Muscle of back (tissue), 11 donors: ENCODE data around the gene TFPI. TPM values are rescaled to one million over a fixed set of nuclear protein-coding genes. Genes with fewer than 3 reads are reported as not detected.
"Not testable (repeated sequence)": the region's sequence is repeated elsewhere in the genome, so short reads cannot be mapped to it uniquely, and the experiment has no call there.

Experiments
- DNase-seq, 3 donors: peaks; one replicate each; pipeline versions ENCODE4 v3.0.0 to v3.0.0-alpha.2; 2013
- polyA plus RNA-seq, 10 donors: library from polyadenylated mRNA; unstranded; fragments of 120-200 nt; gene quantifications; one replicate each; pipeline ENCODE4 v1.2.1, GENCODE V29; 2013; ENCODE audit not compliant: insufficient read length in 10 of 10

Gene TFPI
- polyA plus RNA-seq, 10 donors: 29.1 to 68.3 (median 54.0) TPM

DNA sequence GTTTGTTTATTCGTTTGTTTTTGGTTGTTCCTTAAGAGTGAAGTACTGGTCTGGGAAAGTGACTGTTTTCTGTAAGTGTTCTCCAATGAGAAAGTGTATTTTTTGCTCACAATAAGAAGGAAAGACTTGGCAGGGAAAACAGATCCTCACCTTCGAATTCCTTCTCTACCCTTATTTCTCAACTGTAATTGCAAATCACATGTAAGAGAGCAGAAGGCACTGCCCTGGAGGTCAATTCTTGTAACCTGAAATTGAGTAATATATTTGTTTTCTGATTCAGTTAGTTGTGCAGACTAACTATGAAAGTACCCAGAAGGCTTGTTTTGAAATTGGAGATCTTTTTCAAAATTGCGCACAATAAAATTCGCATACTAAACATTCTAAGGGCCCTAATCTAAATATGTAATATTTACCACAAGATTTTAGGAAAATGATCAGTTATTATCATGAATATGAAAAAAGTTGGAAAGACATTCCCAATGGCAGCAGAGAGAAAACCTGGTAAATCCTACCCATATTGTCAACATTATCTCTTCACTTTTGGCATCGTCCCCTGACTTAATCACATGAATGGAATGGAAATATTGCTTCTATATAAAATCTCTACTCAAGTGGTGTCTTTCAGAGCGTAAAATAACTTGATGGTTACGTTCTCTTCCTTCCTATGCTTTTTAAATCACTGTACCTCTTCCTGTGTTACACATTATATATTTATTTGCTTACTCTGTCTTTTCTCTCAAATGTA lies 24.1 kb downstream of the TFPI start:
- no peak for DNase-seq

DNA sequence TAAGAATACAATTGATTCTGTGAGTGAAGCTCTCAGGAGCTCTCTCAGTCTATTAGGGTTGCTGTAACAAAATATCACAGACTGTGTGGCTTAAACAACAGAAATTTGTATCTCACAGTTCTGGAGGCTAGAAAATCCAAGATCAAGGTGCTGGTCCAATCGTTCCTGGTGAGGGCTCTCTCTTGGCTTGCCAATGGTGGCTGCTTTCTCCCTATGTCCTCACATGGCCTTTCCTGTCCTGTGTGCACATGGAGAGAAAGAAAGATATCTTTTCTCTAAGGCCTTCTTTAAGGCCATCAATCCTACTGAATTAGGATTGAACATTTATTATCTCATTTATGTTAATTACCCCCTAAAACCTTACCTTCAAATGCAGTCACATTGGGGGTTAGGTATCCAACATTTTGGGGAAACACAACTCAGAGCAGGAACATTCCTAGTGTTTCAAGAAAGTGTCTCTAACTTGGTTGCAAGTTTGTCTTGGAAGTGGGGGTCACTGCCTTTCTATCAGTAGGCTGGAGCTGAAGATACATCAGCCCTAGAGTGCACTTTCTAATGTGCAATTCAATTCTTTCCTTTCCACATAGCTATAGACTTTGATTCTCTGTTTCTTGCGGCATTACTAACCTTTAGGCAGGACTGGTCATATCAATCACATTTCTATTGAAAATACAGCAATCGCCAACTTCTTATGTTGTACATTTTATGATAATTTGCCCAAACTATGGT lies 24.8 kb downstream of the TFPI start:
- DNase-seq: no peak

DNA sequence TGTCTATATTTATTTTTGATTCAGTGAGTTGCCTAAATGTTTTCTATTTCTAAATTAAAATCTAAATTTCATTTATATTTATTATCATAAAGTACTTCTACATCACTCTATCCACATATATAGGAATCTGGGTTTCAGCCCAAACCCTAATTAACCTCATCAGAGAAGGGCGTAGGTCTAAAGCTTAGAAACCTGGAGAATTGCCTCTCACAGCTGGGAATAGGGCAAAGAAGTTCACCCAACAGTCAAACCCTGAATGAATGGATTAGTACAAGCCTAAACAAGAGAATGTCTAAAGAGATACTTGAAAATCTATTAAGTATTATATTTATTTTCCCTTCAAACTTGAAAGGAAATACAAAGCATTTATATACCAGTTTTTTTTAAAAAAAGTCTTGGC lies 26.2 kb downstream of the TFPI start:
- DNase-seq: no peak

DNA sequence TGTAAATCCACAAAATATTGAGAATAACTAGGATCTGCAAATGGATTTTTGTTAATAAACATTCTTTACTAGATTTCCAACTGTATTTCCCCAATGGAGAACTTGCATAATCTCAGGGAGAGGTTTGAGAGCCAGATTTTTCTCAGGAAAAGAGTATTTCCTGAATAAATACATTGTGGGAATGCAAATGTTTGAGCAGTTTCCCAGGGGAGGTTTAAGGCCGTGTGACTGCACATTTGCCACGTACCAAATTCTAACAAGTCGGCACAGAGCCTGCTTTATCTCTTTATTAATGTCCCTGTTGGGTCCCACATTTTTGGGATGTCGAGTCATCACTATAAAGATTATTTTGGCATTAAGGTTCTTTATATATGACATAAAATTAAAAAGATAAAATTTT lies 27.0 kb downstream of the TFPI start:
- DNase-seq: peak; percentile 44 to 77 (median 64)

DNA sequence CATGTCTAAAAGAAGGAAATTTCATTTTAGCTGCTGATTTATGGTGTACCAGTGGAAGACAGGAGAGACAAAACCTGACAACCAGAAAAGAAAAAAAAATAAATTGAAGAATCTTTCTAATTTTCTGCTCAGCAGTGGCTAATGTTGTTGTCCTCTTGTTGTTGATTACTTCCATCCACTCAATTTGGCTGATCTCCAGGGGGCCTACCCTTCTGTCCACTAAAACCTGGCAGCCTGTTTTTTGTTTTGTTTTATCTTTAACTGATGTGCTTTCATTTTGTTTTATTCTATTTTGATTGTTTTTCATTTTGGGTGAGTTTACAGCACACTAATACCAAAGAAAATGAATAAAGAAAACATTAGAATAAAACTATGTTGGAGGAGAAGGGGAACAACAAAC lies 27.4 kb downstream of the TFPI start:
- peak in 1 of 3 donors; percentile 55 for DNase-seq

DNA sequence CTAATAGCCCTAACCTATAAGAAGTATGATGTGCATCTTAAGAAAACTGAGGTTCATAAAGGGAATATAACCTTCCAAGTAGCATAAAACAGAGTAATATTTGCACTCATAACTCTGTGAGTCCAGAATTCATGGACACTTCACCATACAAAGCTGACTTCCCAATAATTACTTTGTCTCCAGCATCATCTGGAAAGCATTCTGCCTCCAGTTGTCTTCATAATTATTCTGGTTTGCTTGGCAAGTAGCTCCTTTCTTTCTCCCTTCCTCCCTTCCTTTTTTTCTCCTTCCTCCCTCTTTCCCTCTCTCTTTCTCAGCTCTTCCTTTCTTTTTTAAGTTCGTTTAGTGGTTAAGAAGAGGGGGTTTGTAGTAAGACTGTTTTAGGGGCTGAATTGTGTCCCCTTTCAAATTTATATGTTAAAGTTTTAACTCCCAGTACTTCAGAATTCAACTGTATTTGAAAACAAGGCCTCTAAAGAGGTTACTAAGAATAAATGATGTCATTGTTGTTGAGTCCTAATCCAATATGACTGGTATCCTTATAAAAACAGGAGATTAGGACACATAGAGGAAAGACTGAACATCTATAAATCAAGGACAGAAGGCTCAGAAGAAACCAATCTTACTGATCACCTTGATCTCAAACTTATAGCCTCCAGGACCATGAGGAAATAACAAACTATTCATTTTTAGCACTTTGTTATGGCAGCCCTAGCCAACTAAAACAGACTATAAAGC lies 28.9 kb downstream of the TFPI start:
- DNase-seq: no peak

DNA sequence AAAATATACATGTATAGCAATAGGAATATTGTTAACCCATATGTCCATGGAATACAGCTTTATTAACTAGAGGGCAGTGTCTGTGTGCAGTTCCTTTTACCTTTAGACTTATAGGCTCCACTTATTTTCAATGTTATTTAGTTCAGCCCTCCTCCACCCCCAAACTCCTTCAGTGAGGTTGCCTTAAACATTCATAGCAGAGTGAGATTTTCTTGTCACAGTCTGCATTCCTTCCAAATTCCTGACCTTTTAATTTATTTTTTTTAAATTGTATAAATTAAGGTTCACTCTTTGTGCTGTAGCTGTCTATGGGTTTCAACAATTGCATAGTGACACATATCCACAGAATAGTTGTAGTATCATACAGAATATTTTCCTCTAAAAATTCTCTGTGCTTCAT lies 30.9 kb downstream of the TFPI start:
- no peak for DNase-seq

DNA sequence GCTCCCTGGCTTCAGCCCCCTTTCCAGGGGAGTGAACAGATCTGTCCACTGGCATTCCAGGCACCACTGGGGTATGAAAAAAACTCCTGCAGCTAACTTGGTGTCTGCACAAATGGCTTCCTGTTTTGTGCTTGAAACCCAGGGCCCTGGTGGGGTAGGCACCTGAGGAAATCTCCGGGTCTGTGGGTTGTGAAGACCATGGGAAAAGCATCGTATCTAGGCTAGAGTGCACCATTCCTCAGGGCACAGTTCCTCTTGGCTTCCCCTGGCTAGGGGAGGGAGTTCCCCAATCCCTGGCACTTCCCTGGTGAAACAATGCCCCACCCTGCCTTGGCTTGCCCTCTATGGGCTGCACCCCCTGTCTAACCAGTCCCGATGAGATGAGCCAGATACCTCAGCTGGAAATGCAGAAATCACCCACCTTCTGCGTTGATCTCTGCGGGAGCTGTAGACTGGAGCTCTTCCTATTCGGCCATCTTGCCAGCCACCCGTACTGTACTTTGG lies 34.1 kb downstream of the TFPI start:
- no peak for DNase-seq

DNA sequence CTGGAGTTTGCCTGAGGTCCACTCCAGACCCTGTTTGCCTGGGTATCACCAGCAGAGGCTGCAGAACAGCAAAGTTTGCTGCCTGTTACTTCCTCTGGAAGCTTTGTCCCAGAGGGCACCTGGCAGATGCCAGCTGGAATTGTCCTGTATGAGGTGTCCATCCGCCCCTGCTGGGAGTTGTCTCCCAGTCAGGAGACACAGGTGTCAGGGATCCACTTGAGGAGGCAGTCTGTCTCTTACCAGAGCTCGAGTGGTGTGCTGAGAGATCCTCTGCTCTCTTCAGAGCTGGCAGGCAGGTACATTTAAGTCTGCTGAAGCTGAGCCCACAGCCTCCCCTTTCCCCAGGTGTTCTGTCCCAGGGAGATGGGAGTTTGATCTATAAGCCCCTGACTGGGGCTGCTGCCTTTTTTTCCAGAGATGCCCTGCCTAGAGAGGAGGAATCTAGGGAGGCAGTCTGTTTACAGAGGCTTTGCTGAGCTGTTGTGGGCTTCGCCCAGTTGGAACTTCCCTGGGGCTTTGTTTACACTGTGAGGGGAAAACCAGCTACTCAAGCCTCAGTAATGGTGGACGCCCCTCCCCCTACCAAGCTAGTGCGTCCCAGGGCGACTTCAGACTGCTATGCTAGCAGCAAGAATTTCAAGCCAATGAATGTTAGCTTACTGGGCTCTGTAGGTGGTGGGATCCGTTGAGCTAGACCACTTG lies 34.7 kb downstream of the TFPI start:
- no peak for DNase-seq

DNA sequence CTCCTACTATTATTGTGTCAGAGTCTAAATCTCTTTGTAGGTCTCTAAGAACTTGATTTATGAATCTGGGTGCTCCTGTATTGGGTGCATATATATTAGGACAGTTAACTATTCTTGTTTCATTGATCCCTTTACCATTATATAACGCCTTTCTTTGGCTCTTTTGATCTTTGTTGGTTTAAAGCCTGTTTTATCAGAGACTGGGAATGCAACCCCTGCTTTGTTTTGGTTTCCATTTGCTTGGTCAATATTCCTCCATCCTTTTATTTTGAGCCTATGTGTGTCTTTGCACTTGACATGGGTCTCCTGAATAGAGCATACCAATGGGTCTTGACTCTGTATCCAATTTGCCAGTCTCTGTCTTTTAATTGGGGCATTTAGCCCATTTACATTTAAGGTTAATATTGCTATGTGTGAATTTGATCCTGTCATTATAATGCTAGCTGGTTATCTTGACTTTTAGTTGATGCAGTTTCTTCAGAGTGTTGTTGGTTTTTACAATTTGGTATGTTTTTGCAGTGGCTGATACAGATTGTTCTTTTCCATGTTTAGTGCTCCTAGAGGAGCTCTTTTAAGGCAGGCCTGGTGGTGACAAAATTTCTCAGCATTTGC lies 36.4 kb downstream of the TFPI start:
- DNase-seq: not testable (repeated sequence)

DNA sequence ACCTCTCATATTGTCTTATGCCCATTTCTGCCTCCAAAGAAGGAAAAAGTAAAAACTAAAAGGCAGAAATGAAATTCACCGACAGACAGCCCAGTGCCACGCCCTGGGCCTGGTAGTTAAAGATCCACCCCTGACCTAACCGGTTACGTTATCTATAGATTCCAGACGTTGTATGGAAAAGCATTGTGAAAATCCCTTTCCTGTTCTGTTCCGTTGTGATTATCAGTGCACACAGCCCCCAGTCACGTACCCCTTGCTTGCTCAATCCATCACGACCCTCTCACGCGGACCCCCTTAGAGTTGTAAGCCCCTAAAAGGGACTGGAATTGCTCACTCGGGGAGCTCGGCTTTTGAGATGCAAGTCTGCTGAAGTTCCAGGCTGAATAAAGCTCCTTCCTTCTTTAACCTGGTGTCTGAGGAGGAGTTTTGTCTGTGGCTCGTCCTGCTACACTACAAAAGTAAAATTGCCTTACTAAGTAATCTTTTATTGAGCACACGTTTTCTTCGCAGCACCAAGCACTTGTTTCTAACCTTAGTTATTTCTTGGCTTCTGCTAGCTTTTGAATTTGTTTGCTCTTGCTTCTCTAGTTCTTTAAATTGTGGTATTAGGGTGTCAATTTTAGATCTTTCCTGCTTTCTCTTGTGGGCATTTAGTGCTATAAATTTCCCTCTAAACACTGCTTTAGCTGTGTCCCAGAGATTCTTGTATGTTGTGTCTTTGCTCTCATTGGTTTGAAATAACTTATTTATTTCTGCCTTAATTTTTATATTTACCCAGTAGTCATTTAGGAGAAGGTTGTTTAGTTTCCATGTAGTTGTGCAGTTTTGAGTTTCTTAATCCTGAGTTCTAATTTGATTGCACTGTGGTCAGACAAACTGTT lies 37.4 kb downstream of the TFPI start:
- not testable (repeated sequence) for DNase-seq

DNA sequence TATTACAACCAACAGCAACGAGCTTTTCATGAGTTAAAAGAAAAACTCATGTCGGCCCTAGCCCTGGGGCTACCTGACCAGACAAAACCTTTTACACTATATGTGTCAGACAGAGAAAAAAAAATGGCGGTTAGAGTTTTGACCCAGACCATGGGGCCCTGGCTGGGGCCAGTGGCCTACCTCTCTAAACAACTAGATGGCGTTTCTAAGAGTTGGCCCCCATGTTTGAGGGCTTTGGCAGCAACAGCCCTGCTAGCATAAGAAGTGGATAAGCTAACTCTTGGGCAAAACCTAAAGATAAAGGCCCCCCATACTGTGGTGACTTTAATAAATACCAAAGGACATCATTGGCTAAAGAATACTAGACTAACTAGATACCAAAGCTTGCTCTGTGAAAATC lies 39.3 kb downstream of the TFPI start:
- no peak for DNase-seq

DNA sequence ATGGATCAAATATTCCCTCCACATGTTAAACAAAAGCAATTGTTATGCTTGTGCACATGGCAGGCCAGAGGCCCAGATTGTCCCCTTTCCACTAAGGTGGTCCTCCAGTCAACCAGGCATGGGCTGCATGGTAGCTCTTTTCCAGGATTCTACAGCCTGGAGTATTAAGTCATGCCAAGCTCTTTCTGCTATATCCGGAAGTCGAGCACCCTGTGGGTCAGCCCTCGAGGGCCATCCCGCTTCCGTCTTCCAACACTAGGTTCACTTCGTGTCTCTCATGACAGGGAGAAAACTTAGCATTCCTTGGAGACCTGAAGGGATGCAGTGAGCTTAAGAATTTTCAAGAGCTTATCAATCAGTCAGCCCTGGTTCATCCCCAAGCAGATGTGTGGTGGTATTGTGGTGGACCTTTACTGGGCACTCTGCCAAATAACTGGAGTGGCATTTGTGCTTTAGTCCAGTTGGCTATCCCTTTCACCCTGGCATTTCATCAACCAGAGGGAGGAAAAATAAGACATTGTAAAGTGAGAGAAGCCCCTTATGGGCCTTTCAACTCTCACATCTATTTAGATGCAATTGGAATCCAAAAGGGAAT lies 39.9 kb downstream of the TFPI start:
- DNase-seq: not testable (repeated sequence)

DNA sequence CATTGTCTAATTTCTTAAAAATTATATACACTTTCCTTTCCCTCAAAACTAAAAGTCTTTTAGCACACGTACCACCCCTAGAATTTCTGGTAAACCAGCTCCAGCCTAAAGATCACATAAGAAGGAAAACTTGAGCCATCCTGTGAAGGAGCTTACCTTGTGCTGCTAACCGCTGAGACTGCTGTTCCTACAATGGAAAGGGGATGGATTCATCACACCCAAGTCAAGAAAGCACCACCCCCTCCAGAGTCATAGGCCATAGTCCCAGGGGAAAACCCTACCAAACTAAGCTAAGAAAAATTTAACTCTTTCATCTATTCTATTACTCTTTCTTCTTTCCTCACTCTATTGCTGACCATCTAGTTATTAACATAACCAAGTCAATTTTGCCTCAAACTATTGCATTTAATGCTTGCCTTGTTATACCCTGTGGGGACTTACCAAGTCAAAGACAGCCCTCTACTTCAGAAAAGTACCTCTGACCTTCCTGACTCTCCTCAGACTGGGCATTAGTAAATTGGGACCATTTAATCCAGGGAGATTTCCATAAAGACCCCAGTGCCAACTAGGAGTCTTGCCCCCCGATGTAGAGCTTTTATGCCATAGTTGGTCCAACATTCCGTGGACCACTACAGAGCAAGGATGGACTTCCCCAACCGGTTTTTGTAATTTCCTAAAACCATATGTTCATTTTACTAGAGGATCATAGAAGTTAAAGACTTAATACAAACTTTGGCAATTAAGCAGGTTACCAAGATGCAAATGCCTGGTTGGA lies 40.6 kb downstream of the TFPI start:
- not testable (repeated sequence) for DNase-seq

DNA sequence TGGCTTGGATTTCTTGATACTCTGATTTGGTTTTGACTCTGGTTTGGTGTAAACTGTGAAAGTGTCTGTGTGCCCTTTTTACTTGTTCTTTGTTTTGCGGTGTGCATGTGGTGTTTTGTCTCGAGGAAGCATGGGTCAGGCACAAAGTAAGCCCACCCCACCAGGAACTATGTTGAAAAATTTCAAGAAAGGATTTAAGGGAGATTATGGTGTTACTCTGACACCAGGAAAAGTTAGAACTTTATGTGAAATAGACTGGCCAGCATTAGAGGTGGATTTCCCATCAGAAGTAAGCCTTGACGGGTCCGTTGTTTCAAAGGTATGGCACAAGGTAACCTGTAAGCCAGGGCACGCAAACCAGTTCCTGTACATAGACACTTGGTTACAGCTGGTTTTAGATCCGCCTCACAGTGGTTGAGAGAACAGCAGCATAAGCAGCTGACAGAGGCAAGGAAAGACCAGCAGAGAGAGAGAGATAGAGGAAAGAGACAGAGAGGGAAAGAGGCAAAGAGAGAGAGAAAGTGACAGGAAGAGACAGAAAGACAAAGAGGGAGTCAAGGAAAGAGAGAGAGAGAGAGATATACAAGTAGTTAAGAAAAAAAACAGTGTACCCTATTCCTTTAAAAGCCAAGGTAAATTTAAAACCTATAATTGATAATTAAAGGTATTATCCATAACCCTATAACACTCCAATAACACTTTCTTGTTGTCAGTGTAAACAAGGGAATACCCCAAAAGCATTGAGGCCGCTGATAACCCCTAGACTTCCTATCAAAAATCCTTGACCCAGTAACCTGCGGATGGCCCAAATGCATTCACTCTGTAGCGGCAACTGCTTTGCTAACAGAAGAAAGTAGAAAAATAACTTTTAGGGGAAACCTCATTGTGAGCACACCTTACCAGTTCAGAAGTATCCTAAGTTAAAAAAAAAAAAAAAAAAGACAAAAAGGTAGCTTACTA lies 42.6 kb downstream of the TFPI start:
- no peak for DNase-seq

DNA sequence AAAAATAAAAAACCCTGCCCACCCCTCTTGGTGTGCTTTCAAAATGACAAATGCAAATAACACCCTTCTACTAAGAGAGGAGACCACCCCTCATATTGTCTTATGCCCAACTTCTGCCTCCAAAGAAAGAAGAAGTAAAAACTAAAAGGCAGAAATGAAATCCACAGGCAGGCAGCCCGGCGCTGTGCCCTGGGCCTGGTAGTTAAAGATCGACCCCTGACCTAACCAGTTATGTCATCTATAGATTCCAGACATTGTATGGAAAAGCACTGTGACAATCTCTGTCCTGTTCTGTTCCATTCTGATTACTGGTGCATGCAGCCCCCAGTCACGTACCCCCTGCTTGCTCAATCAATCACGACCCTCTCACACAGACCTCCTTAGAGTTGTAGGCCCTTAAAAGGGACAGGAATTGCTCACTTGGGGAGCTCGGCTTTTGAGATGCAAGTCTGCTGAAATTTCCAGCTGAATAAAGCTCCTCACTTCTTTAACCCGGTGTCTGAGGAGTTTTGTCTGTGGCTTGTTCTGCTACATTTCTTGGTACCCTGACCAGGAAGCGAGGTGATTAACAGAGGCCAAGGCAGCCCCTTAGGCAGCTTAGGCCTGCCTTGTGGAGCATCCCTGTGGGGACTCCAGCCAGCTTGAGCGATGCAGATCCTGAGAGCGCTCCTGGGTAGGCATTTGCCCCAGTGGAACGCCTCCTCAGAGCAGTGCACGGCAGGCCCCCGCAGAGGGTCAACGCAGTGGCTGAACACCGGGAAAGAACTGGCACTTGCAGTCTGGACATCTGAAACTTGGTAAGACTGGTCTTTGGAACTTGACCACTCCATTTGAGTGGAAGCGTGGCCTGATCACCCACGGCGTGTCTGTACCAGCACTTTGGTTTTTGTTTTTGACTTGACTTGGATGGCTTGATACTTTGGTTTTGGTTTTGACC lies 43.5 kb downstream of the TFPI start:
- DNase-seq: not testable (repeated sequence)
